ENCODE measurements around the gene CTTNBP2NL.
"Not testable (repeated sequence)": the region's sequence is repeated elsewhere in the genome, so short reads cannot be mapped to it uniquely, and the experiment has no call there.

CTTNBP2NL gene

GRCh38 chr1:112396653-112397471 lies 848 bp downstream of the CTTNBP2NL start:
- DNase-seq (ENCODE audit: low spot score) = no peak
- TF ChIP-seq CTCF (IDR thresholded peaks at IDR 0.05; ENCODE audit: extremely low read depth, missing control alignments) = no peak

GRCh38 chr1:112397841-112398240 lies 1.8 kb downstream of the CTTNBP2NL start:
- no peak for TF ChIP-seq CTCF (IDR thresholded peaks at IDR 0.05; ENCODE audit: extremely low read depth, missing control alignments)
- no peak for DNase-seq (ENCODE audit: low spot score)

- DNase-seq (ENCODE audit: low spot score) = peak; percentile 64
- no peak for TF ChIP-seq CTCF (IDR thresholded peaks at IDR 0.05; ENCODE audit: extremely low read depth, missing control alignments)
Measured at GRCh38 chr1:112399456-112399855, 3.4 kb downstream of the CTTNBP2NL start.

GRCh38 chr1:112400706-112401105 lies 4.7 kb downstream of the CTTNBP2NL start:
- not testable (repeated sequence) for DNase-seq (ENCODE audit: low spot score)

GRCh38 chr1:112402682-112403643 lies 6.9 kb downstream of the CTTNBP2NL start:
- no peak for TF ChIP-seq CTCF (IDR thresholded peaks at IDR 0.05; ENCODE audit: extremely low read depth, missing control alignments)
- DNase-seq (ENCODE audit: low spot score) = no peak

- no peak for TF ChIP-seq CTCF (IDR thresholded peaks at IDR 0.05; ENCODE audit: extremely low read depth, missing control alignments)
- DNase-seq (ENCODE audit: low spot score) = no peak
Measured at GRCh38 chr1:112406771-112407170, 10.8 kb downstream of the CTTNBP2NL start.

GRCh38 chr1:112409414-112409813 lies 13.4 kb downstream of the CTTNBP2NL start:
- no peak for TF ChIP-seq CTCF (IDR thresholded peaks at IDR 0.05; ENCODE audit: extremely low read depth, missing control alignments)
- DNase-seq (ENCODE audit: low spot score) = no peak
